HG03196 (cell line): ENCODE measurements around the gene NR4A2.
A peak's percentile ranks its signal among the peaks of the same experiment; 100 is the strongest.

ENCODE experiments used
- ATAC-seq: cut with Tn5 transposase; IDR thresholded peaks from one replicate; pipeline ENCODE4 v1.9.1; 2021; ENCODE audit not compliant: unreplicated experiment

The NR4A2 gene

GRCh38 chr2:156332534-156333273, at the start of gene NR4A2:
Gene NR4A2, minus strand, starts transcription at chr2:156332721. Its CDS starts 2,535 bp downstream, at chr2:156330186.
- peak; percentile 71 for ATAC-seq

- peak; percentile 96 for ATAC-seq
These were observed 47.7 kb upstream of the NR4A2 start for GRCh38 chr2:156380117-156380645.

- no peak for ATAC-seq
These were observed 47.2 kb upstream of the NR4A2 start for GRCh38 chr2:156379714-156380113.

GRCh38 chr2:156379071-156379470, 46.5 kb upstream of the NR4A2 start:
- ATAC-seq, result no peak

GRCh38 chr2:156366753-156367152, 34.2 kb upstream of the NR4A2 start:
- no peak for ATAC-seq

- no peak for ATAC-seq
These were observed 30.6 kb upstream of the NR4A2 start for GRCh38 chr2:156363141-156363540.

GRCh38 chr2:156356014-156356754, 23.7 kb upstream of the NR4A2 start:
- no peak for ATAC-seq

- ATAC-seq, result no peak
These were observed 20.4 kb upstream of the NR4A2 start for GRCh38 chr2:156352911-156353310.

- ATAC-seq, result no peak
These were observed 18.0 kb upstream of the NR4A2 start for GRCh38 chr2:156350374-156351142.

- ATAC-seq, result no peak
These were observed 17.1 kb upstream of the NR4A2 start for GRCh38 chr2:156349605-156350004.

- ATAC-seq, result no peak
These were observed 16.6 kb upstream of the NR4A2 start for GRCh38 chr2:156349161-156349560.

- no peak for ATAC-seq
These were observed 14.9 kb upstream of the NR4A2 start for GRCh38 chr2:156347431-156347830.

GRCh38 chr2:156346731-156347130, 14.2 kb upstream of the NR4A2 start:
- no peak for ATAC-seq

GRCh38 chr2:156345582-156345981, 13.1 kb upstream of the NR4A2 start:
- ATAC-seq, result no peak

- ATAC-seq, result no peak
These were observed 11.4 kb upstream of the NR4A2 start for GRCh38 chr2:156343940-156344301.

GRCh38 chr2:156343096-156343939, 10.8 kb upstream of the NR4A2 start:
- no peak for ATAC-seq

GRCh38 chr2:156342254-156343095, 10.0 kb upstream of the NR4A2 start:
- peak; percentile 61 for ATAC-seq

GRCh38 chr2:156341452-156342253, 9.1 kb upstream of the NR4A2 start:
- ATAC-seq, result peak; percentile 82
